Effector memory CD4-positive, alpha-beta T cell (primary cell): ENCODE measurements around the gene MFSD6.
"Not testable (repeated sequence)": the region's sequence is repeated elsewhere in the genome, so short reads cannot be mapped to it uniquely, and the experiment has no call there.

Source experiments
- DNase-seq, 3 donors: peaks; one replicate each; pipeline ENCODE4 v3.0.0-alpha.2; 2020
- H3K27ac ChIP-seq: 2 replicates; pipeline ENCODE4 v1.7.0; 2013; ENCODE audit warnings: mild to moderate bottlenecking, low read length, moderate library complexity; ENCODE audit not compliant: insufficient read depth, poor library complexity, severe bottlenecking
- H3K27me3 ChIP-seq: replicated peaks from 2 replicates; pipeline ENCODE4 v1.7.0; 2013; ENCODE audit warnings: mild to moderate bottlenecking, low read length; ENCODE audit not compliant: insufficient read depth, control insufficient read depth, poor library complexity, severe bottlenecking
- H3K36me3 ChIP-seq: 2 replicates; pipeline ENCODE4 v1.7.0; 2013; ENCODE audit warnings: mild to moderate bottlenecking, low read length, moderate library complexity; ENCODE audit not compliant: control insufficient read depth, insufficient read depth
- H3K4me1 ChIP-seq: 2 replicates; pipeline ENCODE4 v1.7.0; 2013; ENCODE audit warnings: low read length, mild to moderate bottlenecking; ENCODE audit not compliant: control insufficient read depth, insufficient read depth, poor library complexity, severe bottlenecking
- H3K4me3 ChIP-seq: 2 replicates; pipeline ENCODE4 v1.7.0; 2013; ENCODE audit warnings: low read length, low read depth, mild to moderate bottlenecking; ENCODE audit not compliant: insufficient read depth, poor library complexity, severe bottlenecking
- H3K9me3 ChIP-seq: 2 replicates; pipeline ENCODE4 v1.7.0; 2013; ENCODE audit warnings: mild to moderate bottlenecking, low read length, moderate library complexity; ENCODE audit not compliant: control insufficient read depth

Gene MFSD6

GRCh38 chr2:190490502-190490901 lies 82.3 kb downstream of the MFSD6 start:
- no peaks in the 10 kb centered on the region for H3K27me3 ChIP-seq
- H3K4me3 ChIP-seq, result no peak overlapping the region
- peaks cover 25% of the 10 kb centered on the region for H3K36me3 ChIP-seq
- no peak overlapping the region for H3K27ac ChIP-seq
- H3K9me3 ChIP-seq, result no peaks in the 10 kb centered on the region
- H3K4me1 ChIP-seq, result no peaks in the 10 kb centered on the region
- no peak for DNase-seq

- peaks cover 29% of the 10 kb centered on the region for H3K36me3 ChIP-seq
Measured at GRCh38 chr2:190493095-190493494, 84.9 kb downstream of the MFSD6 start.

GRCh38 chr2:190494600-190495227 lies 86.6 kb downstream of the MFSD6 start:
- H3K36me3 ChIP-seq, result peaks cover 23% of the 10 kb centered on the region
- DNase-seq, result not testable (repeated sequence)

More at GRCh38 chr2:190493095-190493494, 84.9 kb downstream of the MFSD6 start:
- no peak overlapping the region for H3K4me3 ChIP-seq
- no peak for DNase-seq
- H3K27me3 ChIP-seq, result no peaks in the 10 kb centered on the region
- no peaks in the 10 kb centered on the region for H3K9me3 ChIP-seq
- no peak overlapping the region for H3K27ac ChIP-seq
- no peaks in the 10 kb centered on the region for H3K4me1 ChIP-seq

GRCh38 chr2:190497428-190497827 lies 89.3 kb downstream of the MFSD6 start:
- H3K9me3 ChIP-seq, result no peaks in the 10 kb centered on the region
- H3K27ac ChIP-seq, result no peak overlapping the region
- H3K27me3 ChIP-seq, result no peaks in the 10 kb centered on the region
- H3K4me3 ChIP-seq, result no peak overlapping the region
- DNase-seq, result no peak
- peaks cover 20% of the 10 kb centered on the region for H3K36me3 ChIP-seq
- no peaks in the 10 kb centered on the region for H3K4me1 ChIP-seq

More at GRCh38 chr2:190494600-190495227, 86.6 kb downstream of the MFSD6 start:
- H3K27ac ChIP-seq, H3K27me3 ChIP-seq, H3K4me3 ChIP-seq, H3K4me1 ChIP-seq, H3K9me3 ChIP-seq: not testable (repeated sequence)

- H3K36me3 ChIP-seq, result peaks cover 27% of the 10 kb centered on the region
- no peak overlapping the region for H3K4me3 ChIP-seq
- H3K9me3 ChIP-seq, result no peaks in the 10 kb centered on the region
- no peak overlapping the region for H3K27ac ChIP-seq
- H3K4me1 ChIP-seq, result no peaks in the 10 kb centered on the region
- no peak for DNase-seq
- H3K27me3 ChIP-seq, result no peaks in the 10 kb centered on the region
Measured at GRCh38 chr2:190499273-190499672, 91.1 kb downstream of the MFSD6 start.

- Histone ChIP-seq H3K36me3 (peaks cover 27% of the 10 kb centered on the region), H3K27ac (no peak overlapping the region), H3K4me1 (no peaks in the 10 kb centered on the region), H3K27me3 (no peaks in the 10 kb centered on the region), H3K4me3 (no peak overlapping the region), H3K9me3 (no peaks in the 10 kb centered on the region)
- no peak for DNase-seq
Measured at GRCh38 chr2:190500054-190500502, 91.9 kb downstream of the MFSD6 start.

- Histone ChIP-seq H3K9me3 (no peaks in the 10 kb centered on the region), H3K36me3 (peaks cover 36% of the 10 kb centered on the region), H3K27ac (no peak overlapping the region), H3K4me1 (no peaks in the 10 kb centered on the region), H3K27me3 (no peaks in the 10 kb centered on the region), H3K4me3 (no peak overlapping the region)
- DNase-seq, result no peak
Measured at GRCh38 chr2:190501231-190501630, 93.1 kb downstream of the MFSD6 start.

- Histone ChIP-seq H3K4me1 (no peaks in the 10 kb centered on the region), H3K36me3 (peaks cover 36% of the 10 kb centered on the region), H3K4me3 (no peak overlapping the region), H3K9me3 (no peaks in the 10 kb centered on the region), H3K27ac (no peak overlapping the region), H3K27me3 (no peaks in the 10 kb centered on the region)
- DNase-seq, result no peak
Measured at GRCh38 chr2:190501702-190502407, 93.7 kb downstream of the MFSD6 start.

GRCh38 chr2:190503088-190503487 lies 94.9 kb downstream of the MFSD6 start:
- Histone ChIP-seq H3K27me3 (no peaks in the 10 kb centered on the region), H3K9me3 (no peaks in the 10 kb centered on the region), H3K4me1 (no peaks in the 10 kb centered on the region), H3K36me3 (peaks cover 32% of the 10 kb centered on the region), H3K27ac (no peak overlapping the region), H3K4me3 (no peak overlapping the region)
- no peak for DNase-seq

GRCh38 chr2:190504912-190505311 lies 96.8 kb downstream of the MFSD6 start:
- peaks cover 27% of the 10 kb centered on the region for H3K36me3 ChIP-seq
- no peak for DNase-seq
- no peak overlapping the region for H3K27ac ChIP-seq
- H3K4me1 ChIP-seq, result no peaks in the 10 kb centered on the region
- H3K9me3 ChIP-seq, result no peaks in the 10 kb centered on the region
- no peaks in the 10 kb centered on the region for H3K27me3 ChIP-seq
- no peak overlapping the region for H3K4me3 ChIP-seq
